ENCODE data around the gene PAPPA. TPM values are rescaled to one million over a fixed set of nuclear protein-coding genes. Genes with fewer than 3 reads are reported as not detected.
A peak's percentile ranks its signal among the peaks of the same experiment; 100 is the strongest.

The PAPPA gene
- total RNA-seq, 2 donors from 2014 or later, result 0.09 TPM

DNA sequence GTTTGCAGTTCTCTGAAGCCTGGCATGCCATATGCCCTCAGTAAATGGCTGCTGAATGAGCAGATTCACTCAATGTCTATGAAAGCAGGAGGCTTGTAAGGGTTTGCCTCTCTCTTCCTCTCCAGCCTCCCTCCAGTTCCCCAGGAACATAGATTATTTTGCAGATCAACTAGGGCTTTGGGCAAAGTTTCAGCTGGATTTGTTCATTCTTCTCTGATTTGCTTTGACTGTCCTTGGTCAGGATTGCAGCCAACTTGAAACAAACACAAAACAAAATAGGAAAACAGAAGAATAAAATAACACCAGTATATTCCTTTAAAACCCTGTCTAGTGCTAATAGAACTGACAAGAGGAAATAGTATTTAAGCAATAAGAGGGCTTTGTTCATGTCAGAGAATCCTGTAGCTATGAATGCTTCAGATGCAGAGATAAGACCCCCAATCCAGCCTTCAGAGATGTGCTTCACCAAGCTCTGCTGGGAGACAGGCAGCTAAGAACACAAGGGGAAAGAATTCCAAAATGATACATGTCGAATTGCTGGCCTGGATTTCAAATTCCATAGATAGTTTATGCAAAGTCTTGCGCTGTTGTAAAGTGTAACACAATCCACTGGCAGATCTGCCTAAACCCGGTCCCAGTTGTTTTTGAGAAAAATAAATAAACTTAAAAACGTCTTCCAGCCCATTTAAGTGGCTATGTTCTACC is 174.3 kb downstream of the PAPPA start:
- peaks cover 76% of the 10 kb centered on the region for H3K27me3 Mint-ChIP-seq (ENCODE audit: insufficient read depth)
- Histone ChIP-seq H3K9ac (ENCODE audit: extremely low read depth, low read length, poor library complexity, severe bottlenecking) (no peak overlapping the region), H3K27me3 (ENCODE audit: control insufficient read depth, insufficient read depth, low read length, poor library complexity, severe bottlenecking) (peaks cover 76% of the 10 kb centered on the region), H3K4me3 (ENCODE audit: low read length) (no peak overlapping the region), H3K4me1 (ENCODE audit: control insufficient read depth, insufficient read depth, low read length) (peaks cover 6% of the 10 kb centered on the region), H3K36me3 (ENCODE audit: control insufficient read depth, insufficient read depth, low read length) (no peaks in the 10 kb centered on the region), H3K9me3 (ENCODE audit: control insufficient read depth, low read length) (peaks cover 7% of the 10 kb centered on the region), H3K27ac (ENCODE audit: low read depth, low read length) (no peak overlapping the region)
- H3K27ac Mint-ChIP-seq, result no peak overlapping the region
- no peaks in the 10 kb centered on the region for H3K9me3 Mint-ChIP-seq
- no peak overlapping the region for H3K4me3 Mint-ChIP-seq
- 83 to 93% methylated on average over 3 to 4 of the region's 4 CpGs for WGBS, 2 experiments (ENCODE audit: insufficient coverage in 1 of 2, insufficient read length in 1 of 2)
- TF ChIP-seq CTCF (conservative IDR thresholded peaks at IDR 0.05), result no peak
- peaks cover 39% of the 10 kb centered on the region for H3K4me1 Mint-ChIP-seq
- no peaks in the 10 kb centered on the region for H3K36me3 Mint-ChIP-seq (ENCODE audit: low read depth)
- no peak for DNase-seq

- no peak for TF ChIP-seq CTCF (conservative IDR thresholded peaks at IDR 0.05)
- H3K4me3 Mint-ChIP-seq, result no peak overlapping the region
- Histone ChIP-seq H3K9ac (ENCODE audit: extremely low read depth, low read length, poor library complexity, severe bottlenecking) (no peak overlapping the region), H3K4me3 (ENCODE audit: low read length) (no peak overlapping the region), H3K36me3 (ENCODE audit: control insufficient read depth, insufficient read depth, low read length) (no peaks in the 10 kb centered on the region), H3K9me3 (ENCODE audit: control insufficient read depth, low read length) (peaks cover 7% of the 10 kb centered on the region), H3K4me1 (ENCODE audit: control insufficient read depth, insufficient read depth, low read length) (no peaks in the 10 kb centered on the region), H3K27ac (ENCODE audit: low read depth, low read length) (no peak overlapping the region), H3K27me3 (ENCODE audit: control insufficient read depth, insufficient read depth, low read length, poor library complexity, severe bottlenecking) (peaks cover 76% of the 10 kb centered on the region)
- H3K27me3 Mint-ChIP-seq (ENCODE audit: insufficient read depth), result peaks cover 76% of the 10 kb centered on the region
- no peaks in the 10 kb centered on the region for H3K36me3 Mint-ChIP-seq (ENCODE audit: low read depth)
- H3K9me3 Mint-ChIP-seq, result no peaks in the 10 kb centered on the region
- WGBS, 2 experiments (ENCODE audit: insufficient coverage in 1 of 2, insufficient read length in 1 of 2), result 97 to 100% methylated on average over 1 to 4 of the region's 4 CpGs
- H3K4me1 Mint-ChIP-seq, result peaks cover 27% of the 10 kb centered on the region
- no peak for DNase-seq
- H3K27ac Mint-ChIP-seq, result no peak overlapping the region
Measured at GRCh38 chr9:116329470-116329869, 175.9 kb downstream of the PAPPA start.

DNA sequence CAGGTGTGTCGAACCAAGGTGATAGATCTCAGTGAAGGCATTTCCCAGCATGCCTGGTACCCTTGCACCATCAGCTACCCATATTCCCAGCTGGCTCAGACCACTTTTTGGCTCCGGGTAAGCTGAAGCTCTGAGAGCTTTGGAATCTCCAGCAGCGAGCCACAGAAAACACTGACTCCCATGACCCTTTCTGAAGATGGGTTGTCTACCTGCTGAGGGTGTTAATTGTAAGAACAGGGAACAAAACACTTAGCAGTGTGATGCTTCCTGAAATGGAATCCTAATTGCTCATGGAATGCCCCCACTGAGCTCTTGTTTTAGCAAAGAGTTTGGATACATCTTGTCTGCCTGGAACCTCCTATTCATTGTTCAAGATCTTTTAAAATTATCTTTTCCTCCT is 177.7 kb downstream of the PAPPA start:
- WGBS, 2 experiments (ENCODE audit: insufficient coverage in 1 of 2, insufficient read length in 1 of 2), result 33% methylated on average over 3 of the region's 3 CpGs; no CpG with 5 or more reads in 1 of the 2 experiments
- Mint-ChIP-seq H3K4me3 (no peak overlapping the region), H3K36me3 (ENCODE audit: low read depth) (no peaks in the 10 kb centered on the region), H3K27me3 (ENCODE audit: insufficient read depth) (peaks cover 80% of the 10 kb centered on the region), H3K4me1 (peaks cover 23% of the 10 kb centered on the region), H3K9me3 (no peaks in the 10 kb centered on the region), H3K27ac (no peak overlapping the region)
- Histone ChIP-seq H3K27me3 (ENCODE audit: control insufficient read depth, insufficient read depth, low read length, poor library complexity, severe bottlenecking) (peaks cover 79% of the 10 kb centered on the region), H3K27ac (ENCODE audit: low read depth, low read length) (no peak overlapping the region), H3K9ac (ENCODE audit: extremely low read depth, low read length, poor library complexity, severe bottlenecking) (no peak overlapping the region), H3K4me1 (ENCODE audit: control insufficient read depth, insufficient read depth, low read length) (no peaks in the 10 kb centered on the region), H3K36me3 (ENCODE audit: control insufficient read depth, insufficient read depth, low read length) (no peaks in the 10 kb centered on the region), H3K9me3 (ENCODE audit: control insufficient read depth, low read length) (peaks cover 7% of the 10 kb centered on the region), H3K4me3 (ENCODE audit: low read length) (no peak overlapping the region)
- DNase-seq, result peak; percentile 85
- TF ChIP-seq CTCF (conservative IDR thresholded peaks at IDR 0.05), result no peak
